Activated naive CD8-positive, alpha-beta T cell treated with anti-CD3 and anti-CD28 coated beads, Interleukin-2, amount 50 U/mL, for 16 hours (primary cell): ENCODE results near the gene INSYN2B.
"Not testable (repeated sequence)": the region's sequence is repeated elsewhere in the genome, so short reads cannot be mapped to it uniquely, and the experiment has no call there.

Experiments used
- DNase-seq: peaks from one replicate; pipeline ENCODE4 v3.0.0-alpha.2; 2020; ENCODE audit warnings: low read depth, low spot score

INSYN2B gene

GRCh38 chr5:169851321-169851850 is 128.9 kb downstream of the INSYN2B start:
- no peak for DNase-seq

- DNase-seq = no peak
These were observed 129.9 kb downstream of the INSYN2B start for GRCh38 chr5:169850409-169850808.

- DNase-seq = no peak
These were observed 131.5 kb downstream of the INSYN2B start for GRCh38 chr5:169848792-169849191.

- no peak for DNase-seq
These were observed 132.0 kb downstream of the INSYN2B start for GRCh38 chr5:169848271-169848670.

- no peak for DNase-seq
These were observed 132.8 kb downstream of the INSYN2B start for GRCh38 chr5:169847519-169847918.

GRCh38 chr5:169842699-169843098 is 137.6 kb downstream of the INSYN2B start:
- DNase-seq = no peak

GRCh38 chr5:169840405-169840804 is 139.9 kb downstream of the INSYN2B start:
- no peak for DNase-seq

- no peak for DNase-seq
These were observed 141.6 kb downstream of the INSYN2B start for GRCh38 chr5:169838688-169839087.

- no peak for DNase-seq
These were observed 142.6 kb downstream of the INSYN2B start for GRCh38 chr5:169837686-169838085.

GRCh38 chr5:169836835-169837536 is 143.3 kb downstream of the INSYN2B start:
- DNase-seq = no peak

- not testable (repeated sequence) for DNase-seq
These were observed 145.8 kb downstream of the INSYN2B start for GRCh38 chr5:169834540-169834939.

- DNase-seq = not testable (repeated sequence)
These were observed 146.5 kb downstream of the INSYN2B start for GRCh38 chr5:169833681-169834292.

GRCh38 chr5:169832845-169833244 is 147.4 kb downstream of the INSYN2B start:
- no peak for DNase-seq

GRCh38 chr5:169832304-169832703 is 148.0 kb downstream of the INSYN2B start:
- no peak for DNase-seq

GRCh38 chr5:169831331-169831730 is 149.0 kb downstream of the INSYN2B start:
- DNase-seq = no peak

GRCh38 chr5:169828385-169828784 is 151.9 kb downstream of the INSYN2B start:
- DNase-seq = no peak

GRCh38 chr5:169827769-169828168 is 152.5 kb downstream of the INSYN2B start:
- DNase-seq = no peak

- DNase-seq = no peak
These were observed 153.7 kb downstream of the INSYN2B start for GRCh38 chr5:169826618-169827017.

GRCh38 chr5:169817031-169817430 is 163.3 kb downstream of the INSYN2B start:
- no peak for DNase-seq

- DNase-seq = no peak
These were observed 165.8 kb downstream of the INSYN2B start for GRCh38 chr5:169814522-169814921.
